ENCODE results near the gene BSDC1. TPM values are rescaled to one million over a fixed set of nuclear protein-coding genes. Genes with fewer than 3 reads are reported as not detected.

The BSDC1 gene
- polyA plus RNA-seq, 3 donors: 57.6 to 65.3 (median 59.4) TPM

DNA sequence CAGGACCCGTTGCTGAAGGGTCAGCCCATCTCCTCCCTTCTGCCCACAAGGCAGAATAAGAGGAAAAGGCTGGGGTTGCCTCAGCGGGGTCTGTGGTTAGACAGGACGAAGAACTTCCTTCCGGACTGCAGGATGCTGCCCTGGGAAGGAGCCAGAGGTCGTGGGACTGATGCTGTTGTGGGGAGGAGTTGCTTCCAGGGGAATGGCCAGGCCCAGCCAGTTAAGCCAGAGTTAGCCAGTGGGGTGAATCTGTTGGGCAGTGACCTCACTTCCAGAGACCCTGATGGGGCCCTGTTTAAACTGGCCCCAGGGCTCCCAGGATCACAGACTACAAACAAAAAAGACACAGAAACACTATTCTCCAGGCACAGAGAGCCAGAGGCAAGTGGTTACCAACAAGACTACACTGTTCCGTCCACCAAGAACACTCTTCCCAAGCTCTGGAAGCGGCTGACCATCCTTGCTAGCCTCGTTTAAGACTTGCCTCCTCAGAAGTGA, 45.0 kb downstream of the BSDC1 start:
- DNase-seq (ENCODE audit: extremely low read depth in 1 of 11, low read depth in 9 of 11, low spot score in 4 of 11): no peak

DNA sequence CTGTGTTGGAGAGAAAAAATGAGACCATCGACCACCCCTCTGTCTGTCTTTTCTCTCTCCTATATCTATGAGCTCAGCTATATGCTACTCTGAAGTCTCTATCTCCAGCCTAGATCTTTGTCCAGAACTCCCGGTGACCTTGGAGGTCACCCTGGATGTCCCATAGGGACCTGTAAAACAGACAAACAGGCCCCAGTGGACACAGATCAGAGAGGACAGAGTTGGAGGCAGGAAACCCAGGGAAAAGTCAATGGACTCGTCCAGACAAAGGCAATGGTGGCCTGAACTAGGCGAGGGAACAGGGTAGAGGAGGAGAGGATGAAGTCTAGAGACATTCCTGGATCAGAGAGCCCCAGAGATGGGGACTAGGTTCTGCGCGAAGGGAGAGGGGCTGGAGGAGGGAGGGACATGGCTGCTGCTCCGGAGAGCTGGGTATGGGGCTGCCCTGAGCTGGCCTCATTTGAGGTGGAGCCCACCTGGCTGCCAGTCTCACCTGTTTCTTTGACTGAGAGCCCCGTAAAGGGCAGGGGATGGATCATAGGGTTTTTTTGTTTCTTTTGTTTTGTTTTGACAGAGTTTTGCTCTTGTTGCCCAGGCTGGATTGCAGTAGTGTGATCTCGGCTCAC, 47.6 kb downstream of the BSDC1 start:
- DNase-seq (ENCODE audit: extremely low read depth in 1 of 11, low read depth in 9 of 11, low spot score in 4 of 11): no peak

GRCh38 chr1:32345289-32345827, 48.9 kb downstream of the BSDC1 start:
- no peak for DNase-seq (ENCODE audit: extremely low read depth in 1 of 11, low read depth in 9 of 11, low spot score in 4 of 11)

DNA sequence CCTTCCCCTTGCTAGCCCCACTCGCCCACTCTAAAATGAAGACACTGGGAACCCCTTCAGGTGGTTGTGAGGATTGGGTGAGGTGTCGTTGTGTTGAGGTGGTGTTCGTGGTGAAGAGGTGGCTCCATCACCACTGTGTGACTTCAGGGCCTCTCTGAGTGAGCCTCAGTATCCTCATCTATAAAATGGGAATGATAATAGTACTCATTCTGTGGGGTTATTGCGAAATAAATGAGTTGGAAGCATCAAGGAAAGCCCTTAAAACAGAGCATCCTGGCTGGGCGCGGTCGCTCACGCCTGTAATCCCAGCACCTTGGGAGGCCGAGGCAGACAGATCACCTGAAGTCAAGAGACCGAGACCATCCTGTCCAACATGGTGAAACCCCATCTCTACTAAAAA, 51.5 kb downstream of the BSDC1 start:
- DNase-seq (ENCODE audit: extremely low read depth in 1 of 11, low read depth in 9 of 11, low spot score in 4 of 11): no peak

DNA sequence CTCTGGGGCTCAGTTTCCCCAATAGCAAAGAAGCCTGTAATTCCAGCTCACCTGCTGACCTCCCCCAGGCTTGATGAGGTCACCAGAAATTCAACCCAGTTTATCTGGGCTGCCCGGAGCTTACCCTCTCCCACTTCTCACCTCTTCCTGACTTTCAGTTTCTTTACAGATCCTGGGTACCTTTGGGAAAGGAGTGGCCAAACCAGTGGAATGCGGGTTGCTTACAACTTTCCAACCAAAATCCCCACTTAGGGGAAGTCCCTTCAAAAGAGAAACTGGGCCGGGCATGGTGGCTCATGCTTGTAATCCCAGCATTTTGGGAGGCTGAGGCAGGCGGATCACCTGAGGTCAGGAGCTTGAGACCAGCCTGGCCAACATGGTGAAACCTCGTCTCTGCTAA, 52.3 kb downstream of the BSDC1 start:
- DNase-seq (ENCODE audit: extremely low read depth in 1 of 11, low read depth in 9 of 11, low spot score in 4 of 11): no peak

- DNase-seq (ENCODE audit: extremely low read depth in 1 of 11, low read depth in 9 of 11, low spot score in 4 of 11): no peak
Measured at GRCh38 chr1:32341186-32341757, 53.0 kb downstream of the BSDC1 start.

DNA sequence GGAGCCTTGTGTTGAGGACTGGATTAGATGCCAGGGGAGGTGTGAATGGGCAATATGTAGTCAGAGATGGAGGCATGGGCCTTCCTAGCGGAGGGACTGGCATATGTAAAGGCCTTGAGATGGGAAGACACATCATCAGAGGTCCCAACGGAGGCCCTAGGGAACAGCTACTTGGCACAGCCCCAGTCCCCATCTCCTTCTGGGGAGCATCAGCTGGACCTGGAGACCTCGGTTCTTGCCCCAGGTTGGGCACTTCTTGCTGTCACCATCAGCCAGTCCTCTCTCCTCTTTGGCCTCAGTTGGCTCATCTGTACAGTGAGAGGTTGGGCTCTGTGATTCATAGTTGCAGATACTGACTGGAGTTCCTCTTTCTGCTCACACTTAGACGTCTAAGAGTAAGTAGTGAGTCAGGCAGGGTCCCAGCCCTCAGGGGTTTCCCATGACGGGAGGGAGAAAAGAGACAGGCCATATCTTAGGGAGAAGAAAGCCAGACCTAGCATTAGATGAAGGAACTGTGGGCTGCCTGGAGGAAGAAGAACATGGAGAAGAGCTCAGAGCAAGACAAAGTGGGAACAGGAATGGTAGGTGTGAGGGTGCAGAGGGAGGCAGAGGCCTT, 54.8 kb downstream of the BSDC1 start:
- no peak for DNase-seq (ENCODE audit: extremely low read depth in 1 of 11, low read depth in 9 of 11, low spot score in 4 of 11)

DNA sequence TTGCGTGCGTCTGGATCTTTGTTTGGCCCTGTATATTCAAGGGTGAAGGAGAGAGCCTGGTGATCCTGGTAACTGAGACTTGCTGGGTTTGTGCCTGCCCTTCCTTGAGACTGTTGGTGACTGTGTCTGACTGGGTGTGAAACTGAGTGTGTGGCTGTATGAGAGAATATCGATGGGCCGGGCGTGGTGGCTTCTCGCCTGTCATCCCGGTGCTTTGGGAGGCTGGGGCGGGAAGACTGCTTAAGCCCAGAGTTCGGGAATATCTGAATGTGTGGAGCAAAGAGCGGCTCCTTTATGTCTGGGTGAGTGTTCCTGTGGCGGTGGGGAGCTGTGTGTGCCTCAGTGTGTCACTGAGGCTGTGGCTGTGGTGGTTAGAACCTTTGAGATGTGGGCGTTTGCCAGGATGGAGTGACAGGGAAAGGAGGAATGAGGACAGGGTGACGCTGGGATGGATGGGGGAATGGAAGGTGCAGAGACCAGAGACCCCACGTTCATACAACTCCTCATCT, 55.5 kb downstream of the BSDC1 start:
- no peak for DNase-seq (ENCODE audit: extremely low read depth in 1 of 11, low read depth in 9 of 11, low spot score in 4 of 11)

- DNase-seq (ENCODE audit: extremely low read depth in 1 of 11, low read depth in 9 of 11, low spot score in 4 of 11): no peak
Measured at GRCh38 chr1:32337855-32338636, 56.2 kb downstream of the BSDC1 start.

GRCh38 chr1:32336963-32337675, 57.1 kb downstream of the BSDC1 start:
- DNase-seq (ENCODE audit: extremely low read depth in 1 of 11, low read depth in 9 of 11, low spot score in 4 of 11): no peak

- DNase-seq (ENCODE audit: extremely low read depth in 1 of 11, low read depth in 9 of 11, low spot score in 4 of 11): no peak
Measured at GRCh38 chr1:32336591-32336932, 57.7 kb downstream of the BSDC1 start.

- DNase-seq (ENCODE audit: extremely low read depth in 1 of 11, low read depth in 9 of 11, low spot score in 4 of 11): peak in 9 of 11 donors; percentile 47 to 86 (median 77)
Measured at GRCh38 chr1:32335790-32336590, 58.3 kb downstream of the BSDC1 start, which contains the start of gene MARCKSL1. Gene MARCKSL1, minus strand, starts transcription at chr1:32336233. Its CDS starts 200 bp downstream, at chr1:32336033.

- no peak for DNase-seq (ENCODE audit: extremely low read depth in 1 of 11, low read depth in 9 of 11, low spot score in 4 of 11)
Measured at GRCh38 chr1:32335535-32335789, 58.8 kb downstream of the BSDC1 start.

DNA sequence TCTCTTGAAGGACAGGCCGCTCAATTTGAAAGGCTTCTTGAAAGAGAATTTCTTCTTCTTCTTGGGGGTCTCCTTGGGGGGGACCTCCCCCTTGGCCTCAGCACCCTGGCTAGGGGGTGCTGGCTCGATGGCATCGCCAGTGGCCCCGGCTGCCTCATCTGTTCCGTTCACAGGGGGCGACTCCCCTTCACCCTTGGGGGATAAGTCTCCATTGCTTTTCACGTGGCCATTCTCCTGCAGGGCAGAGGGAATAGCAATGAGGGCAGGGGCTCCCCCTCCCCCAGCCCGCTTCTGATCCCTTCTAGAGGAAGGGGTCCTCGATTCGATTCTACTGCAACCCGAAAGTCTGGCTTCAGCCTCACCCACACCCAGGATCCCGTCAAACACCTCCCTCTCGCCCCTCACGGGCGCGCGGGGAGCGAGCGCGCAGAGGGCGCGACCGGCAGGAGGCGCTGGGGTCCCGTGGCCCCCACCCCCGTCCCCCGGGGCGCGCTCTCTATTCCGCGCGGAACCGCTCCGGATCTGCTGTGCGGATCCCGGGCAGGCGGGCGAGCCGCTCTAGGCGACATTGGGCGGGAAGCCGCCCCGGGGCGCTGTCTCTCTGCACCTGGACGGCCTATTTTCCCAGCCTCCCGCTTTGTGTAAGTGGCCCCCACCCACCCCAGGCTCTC, 59.2 kb downstream of the BSDC1 start:
- peak in 2 of 11 donors; percentile 54 to 59 for DNase-seq (ENCODE audit: extremely low read depth in 1 of 11, low read depth in 9 of 11, low spot score in 4 of 11)

DNA sequence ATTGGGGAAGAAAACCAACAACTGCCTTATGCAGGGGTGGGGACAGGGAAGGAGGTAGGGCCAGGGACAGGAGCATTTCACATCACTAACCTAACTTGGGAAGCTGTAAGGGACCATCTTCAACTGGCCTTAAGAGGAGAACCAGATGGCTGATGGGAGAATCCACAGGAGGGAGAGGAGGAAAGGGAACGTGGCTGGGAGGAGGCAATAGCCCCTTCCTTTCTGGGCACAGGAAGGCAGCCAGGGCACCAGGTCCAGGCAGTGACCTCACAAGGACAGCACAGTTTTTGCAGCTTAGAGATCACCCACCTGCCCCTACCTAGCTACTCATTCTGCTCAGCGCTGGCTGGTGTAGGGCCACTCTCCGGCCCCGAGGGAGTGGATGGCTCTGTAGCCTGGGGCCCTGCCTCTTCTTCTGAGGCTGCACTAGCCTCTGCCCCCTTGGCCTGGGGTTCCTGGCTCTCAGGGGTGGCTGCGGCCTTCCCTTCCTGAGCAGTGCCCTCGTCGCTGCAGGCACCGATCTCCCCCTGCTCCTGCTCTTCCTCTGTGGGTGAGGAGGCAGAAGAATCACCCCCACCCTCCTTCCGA, 59.9 kb downstream of the BSDC1 start:
- DNase-seq (ENCODE audit: extremely low read depth in 1 of 11, low read depth in 9 of 11, low spot score in 4 of 11): no peak

- DNase-seq (ENCODE audit: extremely low read depth in 1 of 11, low read depth in 9 of 11, low spot score in 4 of 11): no peak
Measured at GRCh38 chr1:32333251-32333963, 60.8 kb downstream of the BSDC1 start.

Measured in renal cortex interstitium (tissue), 11 donors.